Mesodermal cell (in vitro differentiated cells): ENCODE data around the gene RADIL.

Experiments used
- H3K27ac ChIP-seq: 2 replicates; pipeline ENCODE4 v1.7.0; 2013; ENCODE audit warnings: mild to moderate bottlenecking, low read depth, low read length, moderate library complexity; ENCODE audit not compliant: severe bottlenecking
- H3K36me3 ChIP-seq: 2 replicates; pipeline ENCODE4 v1.7.1; 2013; ENCODE audit warnings: mild to moderate bottlenecking, low read length, moderate library complexity; ENCODE audit not compliant: control insufficient read depth, insufficient read depth
- H3K4me1 ChIP-seq: one replicate; pipeline ENCODE4 v1.7.1; 2013; ENCODE audit warnings: mild to moderate bottlenecking, low read length; ENCODE audit not compliant: insufficient read depth, control insufficient read depth, poor library complexity, severe bottlenecking
- H3K4me3 ChIP-seq: 2 replicates; pipeline ENCODE4 v1.7.0; 2013; ENCODE audit warnings: low read length, control low read depth, mild to moderate bottlenecking; ENCODE audit not compliant: insufficient read depth, poor library complexity, severe bottlenecking; ENCODE audit errors: extremely low read depth
- H3K9me3 ChIP-seq: 2 replicates; pipeline ENCODE4 v1.7.1; 2013; ENCODE audit warnings: mild to moderate bottlenecking, low read length, moderate library complexity; ENCODE audit not compliant: control insufficient read depth
- WGBS, 2 experiments: methylation state at CpG; one replicate each; pipeline ENCODE4 v1.1.5; 2013; ENCODE audit warnings: missing lambda C conversion rate in 2 of 2; ENCODE audit not compliant: insufficient coverage in 2 of 2; 5-methylcytosine and 5-hydroxymethylcytosine counted together

Gene RADIL

DNA sequence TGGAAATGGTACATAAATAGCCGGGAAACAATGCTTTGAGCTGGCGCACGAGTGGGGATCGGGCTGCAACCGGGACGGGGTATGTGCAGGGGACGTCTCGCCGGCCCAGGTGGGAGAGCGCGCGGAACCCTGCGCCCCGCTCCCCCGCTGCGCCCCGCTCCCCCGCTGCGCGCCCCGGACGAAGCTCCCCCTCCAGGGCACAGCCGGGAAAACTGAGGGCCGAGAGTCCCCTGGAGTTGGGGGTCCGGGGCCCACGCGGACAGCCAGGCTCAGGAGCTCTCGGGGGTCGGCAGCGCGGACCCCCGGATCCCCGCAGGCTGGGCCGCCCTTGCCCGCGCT lies 514 bp downstream of the RADIL start:
- 0% methylated on average over 9 to 15 of the region's 36 CpGs for WGBS, 2 experiments
- H3K4me3 ChIP-seq: peak overlapping the region; percentile 64
- H3K27ac ChIP-seq: peak overlapping the region; percentile 95
- H3K4me1 ChIP-seq: peaks cover 9% of the 10 kb centered on the region
- no peaks in the 10 kb centered on the region for H3K9me3 ChIP-seq
- no peaks in the 10 kb centered on the region for H3K36me3 ChIP-seq

DNA sequence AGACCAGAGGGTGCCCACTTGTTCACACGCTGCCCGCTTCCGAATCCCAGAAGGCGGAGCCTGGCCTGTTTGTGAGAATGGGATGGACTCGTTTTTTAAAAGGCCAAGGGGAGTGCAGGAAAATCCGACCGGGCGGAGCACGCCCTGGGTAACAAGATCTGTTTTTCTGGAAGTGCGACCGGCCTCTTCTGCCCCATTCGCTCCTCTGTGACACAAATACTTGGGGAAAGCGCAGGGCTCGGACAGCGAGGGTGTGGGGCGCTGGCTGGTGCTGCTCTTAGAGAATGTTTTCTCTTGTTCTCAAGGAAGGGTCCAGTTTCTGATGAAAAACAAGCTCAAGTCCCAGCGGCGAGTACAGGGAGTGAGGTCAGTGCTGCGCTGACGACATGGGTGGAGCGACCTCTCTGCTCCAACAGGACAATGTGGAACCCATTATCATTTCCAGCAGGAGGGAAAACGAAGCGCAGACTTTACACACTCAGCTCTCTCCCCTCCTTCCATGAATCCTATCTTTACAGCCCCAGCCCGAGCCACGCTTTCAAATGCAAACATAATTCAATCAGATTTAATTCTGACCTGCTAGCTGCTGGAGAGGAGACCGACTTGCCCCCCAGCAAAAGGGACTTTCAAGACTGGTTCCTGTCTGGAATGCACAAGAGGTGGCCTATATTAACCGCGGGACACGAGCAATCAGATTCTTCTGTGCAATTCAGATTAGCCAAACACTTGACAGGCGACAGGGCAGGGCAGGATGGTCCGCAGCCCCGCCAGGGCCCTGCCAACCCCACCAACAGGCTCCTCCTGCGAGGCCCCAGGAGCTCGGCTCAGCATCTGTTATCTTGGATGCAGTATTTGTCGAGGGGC lies 1.1 kb downstream of the RADIL start:
- H3K9me3 ChIP-seq: no peaks in the 10 kb centered on the region
- H3K4me3 ChIP-seq: peak overlapping the region; percentile 64
- H3K27ac ChIP-seq: peak overlapping the region; percentile 95
- 3 to 6% methylated on average over 28 to 32 of the region's 35 CpGs for WGBS, 2 experiments
- H3K36me3 ChIP-seq: peaks cover 4% of the 10 kb centered on the region
- H3K4me1 ChIP-seq: peaks cover 9% of the 10 kb centered on the region

DNA sequence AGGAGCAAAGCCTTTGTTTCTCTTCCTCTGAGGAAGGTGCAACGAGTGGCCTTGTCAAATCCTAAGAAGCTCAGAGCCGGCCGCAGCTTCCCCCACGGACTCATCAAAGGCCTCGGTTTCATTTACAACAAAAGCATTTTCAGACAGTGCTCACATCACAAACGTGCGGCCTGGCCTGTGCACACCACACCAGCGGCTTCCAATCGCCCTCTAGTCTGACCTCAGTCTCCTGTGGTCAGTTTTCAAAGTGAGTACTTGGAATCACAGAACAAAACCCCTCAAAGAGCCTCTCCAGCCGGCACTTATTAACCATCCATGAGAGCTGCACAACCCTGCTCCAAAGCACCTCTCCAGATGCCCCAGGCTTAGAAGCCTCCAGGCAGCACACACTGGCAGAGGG lies 3.3 kb downstream of the RADIL start:
- Histone ChIP-seq H3K4me3 (no peak overlapping the region), H3K27ac (no peak overlapping the region)
- WGBS, 2 experiments: 87 to 89% methylated on average over 8 to 10 of the region's 10 CpGs

DNA sequence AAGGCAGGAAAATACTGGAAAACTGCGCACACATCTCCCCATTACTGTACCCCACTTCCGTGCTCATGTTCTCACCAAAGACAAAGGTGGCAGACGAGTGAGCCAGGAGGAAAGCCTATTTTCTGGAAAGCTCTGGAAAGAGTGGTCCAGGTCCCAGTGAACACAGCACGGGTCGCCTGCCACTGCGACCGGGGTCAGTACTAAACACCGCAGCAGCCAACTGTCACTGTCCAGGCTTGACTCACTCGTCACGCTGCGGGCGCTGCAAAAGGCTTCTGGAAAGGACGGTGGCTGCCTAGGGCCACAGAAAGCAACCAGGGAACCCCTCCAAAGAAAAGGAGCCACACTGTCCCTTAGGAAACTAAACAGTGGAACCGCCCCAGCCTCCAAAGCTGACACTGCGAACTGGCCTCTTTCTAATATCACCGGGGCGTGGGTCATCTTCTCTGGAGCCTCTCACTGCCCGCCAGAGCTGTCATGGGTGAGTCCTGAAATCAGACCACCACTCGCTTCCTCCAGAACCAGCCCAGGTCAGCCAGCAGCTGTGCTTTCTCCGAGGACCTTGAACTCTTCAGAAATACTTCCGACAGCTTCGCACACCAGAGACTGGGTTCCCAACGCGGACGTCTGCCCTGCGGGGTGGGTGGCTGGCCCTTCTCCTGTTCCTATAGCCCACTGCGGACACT lies 4.0 kb downstream of the RADIL start:
- Histone ChIP-seq H3K4me1 (peaks cover 9% of the 10 kb centered on the region), H3K27ac (no peak overlapping the region), H3K9me3 (no peaks in the 10 kb centered on the region), H3K36me3 (peaks cover 21% of the 10 kb centered on the region), H3K4me3 (no peak overlapping the region)
- WGBS, 2 experiments: 93 to 94% methylated on average over 26 to 27 of the region's 27 CpGs

More for the DNA sequence above, 3.3 kb downstream of the RADIL start:
- peaks cover 19% of the 10 kb centered on the region for H3K36me3 ChIP-seq
- H3K9me3 ChIP-seq: no peaks in the 10 kb centered on the region
- H3K4me1 ChIP-seq: peaks cover 9% of the 10 kb centered on the region

- no peak overlapping the region for H3K27ac ChIP-seq
- no peaks in the 10 kb centered on the region for H3K9me3 ChIP-seq
- H3K4me3 ChIP-seq: no peak overlapping the region
- 94 to 95% methylated on average over 38 to 42 of the region's 45 CpGs for WGBS, 2 experiments
- peaks cover 9% of the 10 kb centered on the region for H3K4me1 ChIP-seq
- peaks cover 21% of the 10 kb centered on the region for H3K36me3 ChIP-seq
Observed at GRCh38 chr7:4878336-4879335, 4.9 kb downstream of the RADIL start.

- no peak overlapping the region for H3K4me3 ChIP-seq
- H3K36me3 ChIP-seq: peaks cover 21% of the 10 kb centered on the region
- H3K9me3 ChIP-seq: no peaks in the 10 kb centered on the region
- 96 to 98% methylated on average over 11 to 14 of the region's 18 CpGs for WGBS, 2 experiments
- H3K4me1 ChIP-seq: peaks cover 21% of the 10 kb centered on the region
- H3K27ac ChIP-seq: no peak overlapping the region
Observed at GRCh38 chr7:4876586-4876985, 6.9 kb downstream of the RADIL start.

DNA sequence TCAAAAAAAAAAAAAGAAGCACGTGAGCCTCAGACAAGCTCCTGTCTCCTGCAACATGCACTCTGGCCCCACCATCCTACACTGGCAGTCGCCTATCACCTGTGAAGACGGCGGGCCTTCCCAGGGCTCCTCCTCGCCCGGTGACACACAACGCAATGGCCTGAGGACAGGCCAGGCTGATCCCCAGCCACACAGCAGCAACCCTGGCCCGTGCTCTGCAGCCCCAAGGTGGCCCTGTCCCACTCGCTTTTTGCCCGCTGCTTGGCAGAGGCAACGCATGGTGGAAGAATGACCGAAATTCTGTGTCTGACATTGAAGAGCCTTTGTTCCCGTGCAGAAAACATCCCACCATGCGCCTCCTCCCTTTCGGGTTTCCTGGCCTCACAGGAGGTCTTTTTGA lies 8.1 kb downstream of the RADIL start:
- Histone ChIP-seq H3K27ac (no peak overlapping the region), H3K9me3 (no peaks in the 10 kb centered on the region), H3K4me3 (no peak overlapping the region), H3K36me3 (peaks cover 21% of the 10 kb centered on the region), H3K4me1 (peaks cover 30% of the 10 kb centered on the region)
- WGBS, 2 experiments: 93 to 97% methylated on average over 14 of the region's 15 CpGs

DNA sequence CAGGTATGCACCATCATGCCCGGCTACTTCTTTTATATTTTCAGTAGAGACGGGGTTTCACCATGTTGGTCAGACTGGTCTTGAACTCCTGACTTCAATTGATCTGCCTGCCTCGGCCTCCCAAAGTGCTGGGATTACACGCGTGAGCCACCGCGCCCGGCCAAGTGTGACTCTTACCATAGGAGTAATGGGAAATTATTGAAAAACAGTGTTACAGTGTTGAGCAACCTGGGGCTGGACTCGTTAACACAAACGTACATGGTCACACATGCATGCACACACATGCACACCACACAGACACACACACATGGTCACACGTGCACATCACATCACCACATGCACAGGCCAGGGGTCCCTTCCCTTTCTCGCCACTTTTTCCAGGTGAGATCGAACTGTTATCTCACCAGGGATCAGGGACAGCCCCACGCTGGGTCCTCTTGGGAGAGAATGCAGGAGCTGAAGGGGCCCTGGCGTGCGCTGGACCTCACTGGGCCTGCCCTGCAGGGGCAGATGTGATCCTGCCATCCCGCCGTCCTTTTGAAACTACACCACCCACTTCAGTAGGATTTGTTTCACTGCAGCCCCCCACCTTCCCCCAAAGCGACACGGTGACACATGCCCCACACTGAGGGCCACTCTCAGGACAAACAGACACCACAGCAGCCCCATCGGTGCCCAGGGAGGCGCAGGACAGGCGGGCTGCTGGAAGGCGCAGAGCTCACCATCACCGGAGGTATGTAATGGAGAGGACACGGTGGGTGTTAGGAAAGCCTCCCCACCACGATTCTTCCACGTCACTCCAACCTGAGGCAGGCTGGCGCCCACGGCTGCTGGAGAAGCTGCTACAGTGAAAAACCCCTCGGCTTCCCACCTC lies 10.2 kb downstream of the RADIL start:
- no peak overlapping the region for H3K4me3 ChIP-seq
- 91 to 92% methylated on average over 18 to 28 of the region's 31 CpGs for WGBS, 2 experiments
- H3K9me3 ChIP-seq: no peaks in the 10 kb centered on the region
- H3K4me1 ChIP-seq: peaks cover 30% of the 10 kb centered on the region
- peak overlapping the region; percentile 95 for H3K27ac ChIP-seq
- H3K36me3 ChIP-seq: peaks cover 21% of the 10 kb centered on the region

- H3K4me3 ChIP-seq: no peak overlapping the region
- peaks cover 15% of the 10 kb centered on the region for H3K36me3 ChIP-seq
- H3K27ac ChIP-seq: peak overlapping the region; percentile 95
- 71 to 76% methylated on average over 10 of the region's 19 CpGs for WGBS, 2 experiments
- peaks cover 30% of the 10 kb centered on the region for H3K4me1 ChIP-seq
- no peaks in the 10 kb centered on the region for H3K9me3 ChIP-seq
Observed at GRCh38 chr7:4871930-4872675, 11.4 kb downstream of the RADIL start.
